Activated CD8-positive, alpha-beta memory T cell treated with anti-CD3 and anti-CD28 coated beads for 36 hours (primary cell): Measurements from ENCODE around the gene TLR3. TPM values are rescaled to one million over a fixed set of nuclear protein-coding genes. Genes with fewer than 3 reads are reported as not detected.
"Not testable (repeated sequence)": the region's sequence is repeated elsewhere in the genome, so short reads cannot be mapped to it uniquely, and the experiment has no call there.

Experiments used
- CTCF ChIA-PET: fragments of 350-600 bp; sonication (Branson Sonifier 250); formaldehyde crosslinking; loops from one replicate; lab custom pipeline; 2021; ENCODE audit warnings: antibody characterized with exemption; lab: Charles Lee
- POLR2A ChIA-PET: fragments of 350-600 bp; sonication (Branson Sonifier 250); formaldehyde crosslinking; loops from one replicate; lab custom pipeline; 2021; ENCODE audit warnings: antibody characterized with exemption; lab: Charles Lee
- total RNA-seq, 2 experiments: library from RNA; stranded (reverse); gene quantifications; one replicate each; pipeline ENCODE4 v1.2.3, GENCODE V29; 2021

The TLR3 gene
- under 1 TPM; 0.06 to 0.13 TPM for total RNA-seq

GRCh38 chr4:186068581-186069348 lies at the start of gene TLR3:
TSS of gene TLR3 (plus strand) at chr4:186069156. CDS start at chr4:186076620, 7,464 bp downstream.
- CTCF ChIA-PET: interaction anchor here (0.8 to 2.4 kb wide), 3 partner anchors 12 to 122 kb away, joined by 3 to 7 read pairs (median 3); partner anchors contain the start of gene CYP4V2
- POLR2A ChIA-PET: no interaction called here

GRCh38 chr4:186019269-186019668 lies 49.7 kb upstream of the TLR3 start:
- ChIA-PET POLR2A (no interaction called here), CTCF (no interaction called here)

- CTCF ChIA-PET: no interaction called here
Measured at GRCh38 chr4:186020106-186020792, 48.7 kb upstream of the TLR3 start.

DNA sequence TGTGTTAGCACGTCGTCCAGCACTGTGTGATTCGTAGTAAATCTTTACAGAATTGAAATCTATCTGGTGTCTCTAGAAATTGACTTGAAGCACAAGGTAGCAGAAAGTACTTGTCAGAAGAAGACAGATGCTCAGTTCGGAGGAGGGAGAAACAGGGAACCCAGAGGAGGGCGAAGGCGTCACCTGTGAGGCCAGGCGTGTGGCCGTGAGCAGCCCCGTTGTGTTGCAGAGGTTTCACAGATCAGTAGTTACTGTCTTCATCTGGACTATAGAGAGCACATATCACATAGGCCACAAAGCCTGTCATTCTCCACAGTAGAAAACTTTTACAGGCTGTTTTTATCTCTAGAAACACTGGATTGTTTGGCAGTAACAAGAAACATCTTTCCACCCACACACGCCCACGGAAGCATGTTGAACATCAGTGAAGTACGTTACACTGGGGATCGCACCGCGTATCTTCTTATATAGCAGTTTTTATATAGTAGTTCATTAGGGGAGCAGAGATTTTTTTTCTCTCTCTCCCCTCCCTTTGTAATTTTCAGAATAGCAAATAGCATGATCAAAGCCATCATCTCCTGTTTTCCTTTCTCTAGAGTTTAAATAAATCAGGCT lies 48.1 kb upstream of the TLR3 start:
- ChIA-PET POLR2A (no interaction called here), CTCF (no interaction called here)

More at GRCh38 chr4:186020106-186020792, 48.7 kb upstream of the TLR3 start:
- POLR2A ChIA-PET: no interaction called here

DNA sequence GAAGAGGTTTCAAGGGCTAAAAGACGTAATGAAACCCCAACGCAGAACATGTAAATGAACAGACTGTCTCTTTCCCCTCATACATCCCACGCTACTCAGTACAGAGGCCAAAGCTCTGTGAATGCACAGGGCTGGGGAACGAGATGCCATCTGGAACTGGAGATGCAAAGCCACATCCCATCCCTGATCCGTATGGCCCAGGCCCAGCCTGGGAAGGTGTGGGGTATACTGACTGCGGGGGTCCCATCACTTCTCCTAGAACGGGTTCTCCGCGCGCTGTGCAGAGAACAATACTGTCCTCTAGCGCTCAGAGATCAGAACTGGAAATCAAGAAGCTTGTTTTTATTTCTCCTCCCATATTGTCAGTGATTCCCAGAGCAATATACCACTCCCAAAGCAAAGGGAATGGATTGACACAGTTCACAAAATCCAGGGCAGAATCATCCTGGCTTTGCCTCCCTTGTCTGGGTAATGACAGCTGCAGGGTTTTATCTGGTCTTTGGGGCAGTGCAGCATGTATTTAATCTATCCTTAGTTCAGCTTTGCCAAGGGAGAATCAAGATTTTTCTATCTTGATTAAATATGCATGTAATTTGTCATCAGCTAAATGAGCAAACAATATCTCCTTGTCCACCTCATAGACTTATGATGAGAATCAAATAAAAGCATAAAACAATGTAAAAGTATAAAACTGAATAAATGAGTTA lies 47.3 kb upstream of the TLR3 start:
- ChIA-PET POLR2A (no interaction called here), CTCF (no interaction called here)

DNA sequence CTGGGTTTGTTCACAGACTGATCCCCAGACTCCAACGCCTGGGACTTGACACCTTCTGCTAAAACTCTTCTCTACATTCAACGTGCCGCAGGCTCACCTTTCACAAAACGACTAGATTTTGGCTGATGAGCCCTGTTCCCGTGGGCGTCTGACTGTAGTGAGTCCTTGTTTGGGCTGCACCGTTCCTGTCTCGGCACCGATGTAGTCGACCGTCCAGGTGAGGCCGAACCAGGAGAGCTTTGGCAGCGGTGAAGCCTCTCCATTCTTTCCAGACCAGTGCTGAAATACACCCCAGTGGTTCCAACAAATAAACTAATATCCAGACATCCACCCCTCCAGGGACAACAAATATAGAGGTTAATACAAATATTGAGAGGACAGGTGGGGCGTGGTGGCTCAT lies 45.0 kb upstream of the TLR3 start:
- ChIA-PET POLR2A (no interaction called here), CTCF (no interaction called here)

GRCh38 chr4:186024637-186025407 lies 44.1 kb upstream of the TLR3 start:
- POLR2A ChIA-PET: no interaction called here
- CTCF ChIA-PET: no interaction called here

DNA sequence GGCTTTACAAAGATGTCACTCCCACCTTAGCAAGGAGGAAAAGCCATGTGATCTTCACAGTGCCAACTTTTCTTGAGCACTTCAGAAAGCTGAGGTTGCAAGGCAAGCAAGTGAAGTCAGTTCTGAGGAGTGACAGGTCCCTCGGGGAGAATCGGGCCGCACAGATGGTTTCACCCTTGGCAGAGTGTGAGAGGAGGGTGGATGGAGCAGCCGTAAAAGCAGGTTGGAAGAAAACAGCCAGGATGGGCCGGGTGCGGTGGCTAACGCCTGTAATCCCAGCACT lies 43.6 kb upstream of the TLR3 start:
- ChIA-PET POLR2A (no interaction called here), CTCF (no interaction called here)

DNA sequence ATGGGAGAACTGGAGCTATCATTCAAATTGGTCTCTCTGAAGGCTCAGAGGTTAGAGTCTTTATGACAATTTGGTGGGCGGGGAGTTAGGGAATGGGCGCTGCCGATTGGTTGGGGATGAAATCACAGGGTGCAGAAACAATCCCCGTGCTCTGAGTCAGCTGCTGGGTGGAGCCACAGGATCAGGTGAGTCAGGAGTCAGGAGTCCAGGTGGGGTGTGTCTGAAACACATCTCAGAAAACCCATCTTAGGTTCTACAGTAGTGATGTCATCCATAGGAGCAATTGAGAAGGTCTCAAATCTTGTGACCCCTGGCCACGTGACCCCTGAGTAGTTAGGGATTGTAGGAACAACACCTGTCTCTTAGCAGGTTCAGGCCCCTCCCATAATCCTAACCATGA lies 41.6 kb upstream of the TLR3 start:
- CTCF ChIA-PET: no interaction called here
- POLR2A ChIA-PET: no interaction called here

DNA sequence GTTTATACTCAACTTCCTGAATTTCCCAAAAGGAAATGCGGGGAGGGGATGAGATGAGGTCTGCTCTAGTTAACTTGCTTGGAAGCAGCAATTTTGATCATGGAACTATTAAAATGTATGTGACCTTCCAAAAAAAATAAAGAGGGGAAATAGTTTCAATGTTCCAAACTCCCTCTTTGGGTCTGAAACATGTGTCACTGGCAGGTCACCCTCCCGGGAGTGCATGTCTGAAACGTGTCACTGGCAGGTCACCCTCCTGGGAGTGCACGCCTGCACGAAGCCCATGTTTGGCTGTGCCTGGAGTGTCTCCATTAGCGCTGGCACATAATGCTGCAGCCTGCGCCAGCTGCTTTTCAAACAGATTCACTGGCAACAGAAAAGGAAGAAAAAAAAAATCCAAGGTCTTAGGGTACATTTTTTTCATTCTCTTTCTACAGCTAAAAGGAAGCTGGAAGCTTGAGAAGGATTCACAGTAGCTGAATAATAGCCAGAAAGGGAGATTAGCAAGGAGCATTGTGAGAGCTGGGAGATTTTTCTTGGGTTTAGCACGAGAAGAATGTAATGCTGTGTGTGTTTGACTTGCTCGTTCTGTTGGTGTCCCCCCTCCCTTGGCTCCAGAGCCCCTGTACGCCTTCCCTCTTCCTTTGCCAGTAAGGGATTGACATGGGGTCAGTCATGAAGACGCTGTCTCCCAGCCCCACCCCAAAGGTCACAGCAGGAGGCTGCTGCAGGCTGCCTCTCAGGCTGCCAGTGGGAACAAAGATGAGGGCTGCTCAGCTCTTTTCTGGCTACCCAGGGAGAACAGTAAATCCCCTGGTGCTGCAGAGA lies 39.2 kb upstream of the TLR3 start:
- ChIA-PET POLR2A (no interaction called here), CTCF (no interaction called here)

- ChIA-PET POLR2A (no interaction called here), CTCF (no interaction called here)
Measured at GRCh38 chr4:186030399-186030775, 38.6 kb upstream of the TLR3 start.

DNA sequence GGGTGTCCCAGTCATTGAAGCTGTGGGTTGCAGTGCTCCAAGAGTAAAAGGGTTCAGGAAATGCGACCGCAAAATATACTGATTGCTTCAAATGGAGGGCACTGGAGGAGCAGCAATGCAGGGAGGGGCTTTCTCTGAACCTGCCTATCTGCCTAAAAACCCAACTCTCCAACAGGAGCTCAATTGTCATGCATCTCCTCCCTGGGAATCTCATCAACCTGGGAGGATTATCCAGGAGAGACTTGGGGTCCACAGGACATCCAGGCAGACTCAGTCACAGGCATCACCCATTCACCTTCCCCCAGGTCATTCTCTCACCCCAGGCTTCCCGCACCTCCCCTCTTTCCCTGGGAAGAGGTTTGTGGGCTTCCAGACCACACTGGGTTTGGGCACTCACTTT lies 38.2 kb upstream of the TLR3 start:
- ChIA-PET POLR2A (no interaction called here), CTCF (no interaction called here)

GRCh38 chr4:186032259-186032658 lies 36.7 kb upstream of the TLR3 start:
- ChIA-PET CTCF (no interaction called here), POLR2A (no interaction called here)

GRCh38 chr4:186033027-186033426 lies 35.9 kb upstream of the TLR3 start:
- POLR2A ChIA-PET: no interaction called here
- CTCF ChIA-PET: no interaction called here

DNA sequence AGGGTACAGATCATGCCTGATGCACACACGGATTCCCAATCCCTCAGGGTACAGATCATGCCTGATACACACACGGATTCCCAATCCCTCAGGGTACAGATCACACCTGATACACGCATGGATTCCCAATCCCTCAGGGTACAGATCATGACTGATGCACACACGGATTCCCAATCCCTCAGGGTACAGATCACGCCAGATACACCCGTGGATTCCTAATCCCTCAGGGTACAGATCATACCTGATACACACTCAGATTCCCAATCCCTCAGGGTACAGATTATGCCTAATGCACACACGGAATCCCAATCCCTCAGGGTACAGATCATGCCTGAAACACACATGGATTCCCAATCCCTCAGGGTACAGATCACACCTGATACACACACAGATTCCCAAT lies 34.3 kb upstream of the TLR3 start:
- CTCF ChIA-PET, POLR2A ChIA-PET: not testable (repeated sequence)

GRCh38 chr4:186036976-186037581 lies 31.9 kb upstream of the TLR3 start:
- POLR2A ChIA-PET: no interaction called here
- CTCF ChIA-PET: interaction anchor here (0.6 to 1.4 kb wide), 2 partner anchors 26 to 1108 kb away, joined by 3 read pairs; no protein-coding TSS in a partner anchor

DNA sequence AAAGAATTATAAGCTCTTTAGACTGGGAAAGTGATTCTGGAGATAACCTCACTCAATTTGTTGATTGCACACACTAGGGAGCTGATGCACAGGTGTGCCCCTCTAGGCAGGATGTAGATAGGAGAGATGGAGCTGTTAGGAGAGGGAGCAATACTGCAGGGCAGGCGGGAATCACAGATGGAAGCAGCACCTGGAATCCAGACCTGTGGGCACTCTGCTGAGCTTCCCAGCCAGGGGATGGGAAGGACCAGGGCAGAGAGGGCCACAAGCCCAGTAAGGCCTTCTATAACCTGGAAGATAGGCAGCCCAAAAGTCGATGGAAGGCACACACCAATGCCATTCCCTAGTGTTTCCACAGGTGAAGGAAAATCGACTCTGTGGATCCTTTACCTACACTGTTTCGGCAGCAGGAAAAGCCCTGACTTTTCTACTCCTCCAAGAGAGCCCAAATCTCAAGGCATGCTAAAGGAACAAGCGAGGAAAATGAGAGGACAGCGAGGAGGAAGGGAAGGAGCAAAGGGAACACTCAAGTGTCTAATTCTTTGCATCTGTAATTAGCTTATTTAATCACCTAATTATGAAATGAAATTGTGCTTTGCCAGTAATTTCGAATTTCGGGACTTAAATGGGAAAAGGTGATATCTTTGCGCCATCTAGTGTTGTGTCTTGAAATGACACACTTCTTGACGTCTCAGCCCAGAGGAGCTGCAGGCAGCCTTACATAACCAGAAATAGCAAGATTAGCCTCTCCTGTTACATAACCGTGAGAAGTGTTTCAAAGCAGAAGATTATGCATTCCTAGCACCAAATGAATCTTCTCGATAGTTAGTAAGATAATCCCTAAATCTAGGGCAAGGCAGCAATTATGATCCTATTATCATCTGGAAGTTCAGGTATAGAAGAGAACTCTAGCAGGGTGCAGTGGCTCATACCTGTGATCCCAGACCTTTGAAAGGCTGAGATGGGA lies 31.0 kb upstream of the TLR3 start:
- CTCF ChIA-PET: interaction anchor here (1.4 kb wide), 1 partner anchor 25 kb away, joined by 3 read pairs; no protein-coding TSS in a partner anchor
- POLR2A ChIA-PET: no interaction called here
